Central memory CD4-positive, alpha-beta T cell (primary cell): ENCODE measurements around the gene EHF.
"Not testable (repeated sequence)": the region's sequence is repeated elsewhere in the genome, so short reads cannot be mapped to it uniquely, and the experiment has no call there.

Experiments used
- DNase-seq: peaks from one replicate; pipeline ENCODE4 v3.0.0; 2022

EHF gene

GRCh38 chr11:34674038-34674437 is 53.1 kb downstream of the EHF start:
- DNase-seq: no peak

DNA sequence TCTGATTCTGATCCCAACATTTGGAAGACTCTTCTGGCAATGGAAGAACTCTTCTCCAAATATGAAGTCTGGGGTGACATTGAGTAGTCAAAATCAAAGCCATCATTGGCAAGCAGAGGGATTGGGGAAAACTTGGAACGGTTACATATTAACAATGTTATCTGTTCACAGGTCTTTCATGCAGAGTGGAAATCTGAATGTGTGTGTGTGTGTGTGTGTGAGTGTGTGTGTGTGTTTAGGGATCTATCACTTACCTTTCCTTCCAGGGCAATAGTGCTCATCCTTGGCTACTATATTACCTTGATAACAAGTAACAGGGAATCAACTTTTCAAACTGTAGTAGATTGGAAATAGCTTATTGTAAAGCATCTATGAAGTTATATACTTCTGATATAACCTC is 55.3 kb downstream of the EHF start:
- no peak for DNase-seq

- no peak for DNase-seq
These were observed 58.8 kb downstream of the EHF start for GRCh38 chr11:34679681-34680080.

DNA sequence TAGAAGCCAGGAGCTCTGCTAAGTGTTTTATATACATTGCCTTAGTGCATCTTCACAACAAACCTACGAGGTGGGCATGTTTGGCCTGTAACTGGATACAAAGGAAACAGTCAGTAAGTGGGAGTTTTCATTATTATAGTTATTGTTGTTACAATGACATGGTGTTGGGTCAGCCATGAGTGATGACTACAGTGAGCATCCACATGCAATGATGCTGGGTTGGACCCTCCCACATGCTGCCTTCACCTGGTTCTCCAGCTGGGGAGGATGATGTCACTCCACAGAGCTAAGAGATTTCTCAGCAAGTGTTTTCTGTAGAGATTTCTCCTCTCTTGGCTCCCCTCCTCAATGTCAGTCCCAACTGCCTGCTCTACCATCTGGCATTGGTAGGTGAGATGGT is 59.3 kb downstream of the EHF start:
- DNase-seq: no peak

- no peak for DNase-seq
These were observed 60.2 kb downstream of the EHF start for GRCh38 chr11:34680918-34681586.

DNA sequence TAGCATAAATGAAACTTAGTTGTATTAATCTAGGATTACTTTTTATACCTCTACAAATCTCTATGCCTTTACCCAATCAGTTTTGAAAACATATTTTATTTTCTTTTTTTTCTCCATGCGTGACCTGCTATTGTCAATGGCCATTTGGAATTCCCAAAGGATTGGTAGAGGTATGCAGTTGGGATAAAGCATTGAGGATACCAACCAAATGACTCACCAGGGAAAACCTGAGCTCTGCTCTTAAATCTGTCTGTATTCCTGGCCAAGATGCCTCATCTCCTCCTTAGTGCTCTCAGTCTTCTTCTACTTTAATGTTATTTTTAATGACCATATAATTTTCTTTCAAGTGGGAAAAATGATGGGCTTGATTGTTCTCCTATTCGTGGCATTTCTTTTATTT is 61.9 kb downstream of the EHF start:
- DNase-seq: no peak

GRCh38 chr11:34683396-34683795 is 62.5 kb downstream of the EHF start:
- DNase-seq: no peak

GRCh38 chr11:34685864-34686263 is 65.0 kb downstream of the EHF start:
- no peak for DNase-seq

DNA sequence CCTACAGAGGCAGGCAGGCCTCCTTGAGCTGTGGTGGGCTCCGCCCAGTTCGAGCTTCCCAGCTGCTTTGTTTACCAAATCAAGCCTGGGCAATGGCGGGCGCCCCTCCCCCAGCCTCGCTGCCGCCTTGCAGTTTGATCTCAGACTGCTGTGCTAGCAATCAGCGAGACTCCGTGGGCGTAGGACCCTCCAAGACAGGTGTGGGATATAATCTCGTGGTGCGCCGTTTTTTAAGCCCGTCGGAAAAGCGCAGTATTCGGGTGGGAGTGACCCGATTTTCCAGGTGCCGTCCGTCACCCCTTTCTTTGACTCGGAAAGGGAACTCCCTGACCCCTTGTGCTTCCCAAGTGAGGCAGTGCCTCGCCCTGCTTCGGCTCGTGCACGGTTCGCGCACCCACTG is 71.4 kb downstream of the EHF start:
- not testable (repeated sequence) for DNase-seq

DNA sequence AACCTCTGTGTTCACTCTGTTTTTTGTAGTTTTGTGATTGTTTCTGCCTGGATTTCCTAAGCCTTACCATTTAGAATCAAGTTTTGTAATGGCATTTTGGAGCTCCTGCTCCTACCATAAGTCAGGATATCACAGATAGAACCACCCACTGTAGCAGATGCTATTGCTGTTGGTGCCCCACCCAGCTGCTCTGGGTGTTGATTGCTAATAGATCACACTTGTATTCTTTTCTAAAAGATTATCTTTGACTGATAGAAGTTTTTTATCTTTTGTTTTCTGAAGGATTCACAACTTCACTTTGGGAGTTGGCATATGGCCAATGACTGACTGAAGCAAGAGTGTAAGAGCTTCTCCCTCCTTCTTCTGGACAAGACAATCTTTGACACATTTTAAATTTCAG is 76.0 kb downstream of the EHF start:
- no peak for DNase-seq

- DNase-seq: no peak
These were observed 86.0 kb downstream of the EHF start for GRCh38 chr11:34706709-34707461.

DNA sequence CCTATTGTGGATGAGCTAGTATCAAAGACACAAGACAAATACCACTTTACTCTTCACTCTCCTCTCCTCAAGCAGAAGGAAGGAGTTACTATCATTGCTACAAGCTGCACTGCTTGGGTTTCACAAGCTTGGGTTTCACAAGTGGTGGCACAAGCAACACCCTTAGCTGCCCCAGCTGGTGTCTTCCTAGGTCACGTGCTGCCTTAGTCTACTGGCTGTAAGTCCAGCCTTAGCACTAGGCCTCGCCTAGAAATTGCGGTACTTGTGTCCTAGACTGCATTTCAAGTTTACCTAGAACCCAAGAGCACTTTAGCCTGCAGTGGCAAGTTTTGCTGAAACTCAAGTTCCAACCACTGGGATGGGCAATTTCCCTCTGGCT is 86.6 kb downstream of the EHF start:
- DNase-seq: no peak
